Measurements from ENCODE around the gene KLHL20. TPM values are rescaled to one million over a fixed set of nuclear protein-coding genes. Genes with fewer than 3 reads are reported as not detected.

KLHL20 gene
- total and polyA plus RNA-seq, 7 donors = 7.8 to 19.6 (median 15.3) TPM

DNA sequence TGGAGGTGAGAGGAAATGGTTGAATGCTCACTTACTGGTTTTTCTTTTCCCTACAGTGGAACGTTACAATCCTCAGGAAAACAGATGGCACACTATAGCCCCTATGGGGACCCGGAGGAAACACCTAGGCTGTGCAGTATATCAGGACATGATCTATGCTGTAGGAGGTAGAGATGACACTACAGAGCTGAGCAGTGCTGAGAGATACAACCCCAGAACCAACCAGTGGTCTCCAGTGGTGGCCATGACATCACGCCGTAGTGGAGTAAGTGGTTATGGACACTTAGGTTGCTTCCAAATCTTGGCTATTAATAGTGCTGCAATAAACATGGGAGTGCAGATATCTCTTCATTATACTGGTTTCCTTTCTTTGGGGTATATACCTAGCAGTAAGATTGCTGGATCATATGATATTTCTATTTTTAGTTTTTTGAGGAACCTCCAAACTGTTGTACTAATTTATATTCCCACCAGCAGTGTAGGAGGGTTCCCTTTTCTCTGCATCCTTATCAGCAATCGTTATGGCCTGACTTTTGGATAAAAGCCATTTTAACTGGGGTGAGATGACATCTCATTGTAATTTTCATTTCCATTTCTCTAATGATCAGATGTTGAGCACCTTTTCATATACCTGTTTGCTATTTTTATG is 60.9 kb downstream of the KLHL20 start:
- no peaks in the 10 kb centered on the region for H3K27me3 ChIP-seq (ENCODE audit: insufficient read depth in 3 of 3, low read length in 2 of 3)
- peaks cover 8% of the 10 kb centered on the region for H3K9me3 ChIP-seq
- no peak overlapping the region for H3K27ac ChIP-seq
- no peaks in the 10 kb centered on the region for H3K4me1 ChIP-seq
- intact Hi-C loops (cut with DNase I) = loop anchor here in 1 of 2 donors (5.0 kb wide), 1 partner anchor 37 kb away; no protein-coding TSS in a partner anchor
- peaks cover 11 to 74% of the 10 kb centered on the region in 2 donors for H3K36me3 ChIP-seq (ENCODE audit: insufficient read depth in 1 of 2, low read depth in 1 of 2)
- H3K4me3 ChIP-seq = no peak overlapping the region
- 91 to 95% (median 92%) methylated on average over 5 of the region's 5 CpGs for WGBS, 3 donors
- no peak for ATAC-seq
- no peak for DNase-seq
- TF ChIP-seq, protein P1, sequence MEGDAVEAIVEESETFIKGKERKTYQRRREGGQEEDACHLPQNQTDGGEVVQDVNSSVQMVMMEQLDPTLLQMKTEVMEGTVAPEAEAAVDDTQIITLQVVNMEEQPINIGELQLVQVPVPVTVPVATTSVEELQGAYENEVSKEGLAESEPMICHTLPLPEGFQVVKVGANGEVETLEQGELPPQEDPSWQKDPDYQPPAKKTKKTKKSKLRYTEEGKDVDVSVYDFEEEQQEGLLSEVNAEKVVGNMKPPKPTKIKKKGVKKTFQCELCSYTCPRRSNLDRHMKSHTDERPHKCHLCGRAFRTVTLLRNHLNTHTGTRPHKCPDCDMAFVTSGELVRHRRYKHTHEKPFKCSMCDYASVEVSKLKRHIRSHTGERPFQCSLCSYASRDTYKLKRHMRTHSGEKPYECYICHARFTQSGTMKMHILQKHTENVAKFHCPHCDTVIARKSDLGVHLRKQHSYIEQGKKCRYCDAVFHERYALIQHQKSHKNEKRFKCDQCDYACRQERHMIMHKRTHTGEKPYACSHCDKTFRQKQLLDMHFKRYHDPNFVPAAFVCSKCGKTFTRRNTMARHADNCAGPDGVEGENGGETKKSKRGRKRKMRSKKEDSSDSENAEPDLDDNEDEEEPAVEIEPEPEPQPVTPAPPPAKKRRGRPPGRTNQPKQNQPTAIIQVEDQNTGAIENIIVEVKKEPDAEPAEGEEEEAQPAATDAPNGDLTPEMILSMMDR (IDR thresholded peaks at IDR 0.05) = no peak

DNA sequence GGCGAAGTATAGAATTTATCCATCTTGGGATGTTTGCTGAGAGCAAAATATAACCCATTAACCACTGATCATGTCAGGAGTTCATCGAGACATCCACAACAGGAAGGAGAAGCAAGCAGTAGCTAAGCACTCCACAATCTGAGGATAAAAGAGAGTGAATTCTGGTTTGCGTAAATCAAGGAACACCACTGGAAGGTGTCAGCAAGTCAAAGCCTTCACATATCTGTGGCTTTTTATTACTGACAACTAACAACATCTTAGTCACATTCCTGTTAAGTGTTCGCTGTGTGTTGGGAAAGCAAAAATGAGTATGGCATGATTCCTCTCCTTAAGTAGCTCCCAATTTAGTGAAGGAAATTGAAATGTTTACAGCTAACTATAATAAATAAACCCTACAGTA is 65.2 kb downstream of the KLHL20 start:
- H3K36me3 ChIP-seq (ENCODE audit: insufficient read depth in 1 of 2, low read depth in 1 of 2) = peaks cover 9 to 83% of the 10 kb centered on the region in 2 donors
- no peaks in the 10 kb centered on the region for H3K4me1 ChIP-seq
- no peak for DNase-seq
- H3K27ac ChIP-seq = no peak overlapping the region
- ATAC-seq = no peak
- H3K4me3 ChIP-seq = no peak overlapping the region
- intact Hi-C loops (cut with DNase I) = loop anchor here in 1 of 2 donors (5.0 kb wide), 1 partner anchor 32 kb away; no protein-coding TSS in a partner anchor
- 94 to 98% (median 98%) methylated on average over 4 of the region's 4 CpGs for WGBS, 3 donors
- H3K9me3 ChIP-seq = peaks cover 8% of the 10 kb centered on the region
- TF ChIP-seq, protein P1 (IDR thresholded peaks at IDR 0.05) = no peak
- no peaks in the 10 kb centered on the region for H3K27me3 ChIP-seq (ENCODE audit: insufficient read depth in 3 of 3, low read length in 2 of 3)

DNA sequence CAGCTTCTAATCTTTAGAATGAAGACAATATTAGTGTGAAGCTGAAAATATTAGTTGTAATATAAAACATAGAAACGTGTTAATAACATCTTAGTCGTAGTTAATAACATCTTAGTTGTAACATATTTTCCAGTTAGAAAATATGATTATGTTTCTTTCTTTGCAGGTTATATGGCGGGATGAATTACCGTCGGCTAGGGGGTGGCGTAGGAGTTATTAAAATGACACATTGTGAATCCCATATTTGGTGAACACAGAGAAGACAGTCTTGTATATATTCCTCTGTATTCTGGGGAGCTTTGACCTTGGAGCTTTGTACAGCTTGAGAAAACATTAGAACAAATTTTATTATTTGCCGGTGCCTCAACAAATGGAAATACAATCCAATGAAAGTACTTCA is 70.2 kb downstream of the KLHL20 start:
- no peaks in the 10 kb centered on the region for H3K9me3 ChIP-seq
- H3K27ac ChIP-seq = no peak overlapping the region
- no peak for DNase-seq
- TF ChIP-seq, protein P1 (IDR thresholded peaks at IDR 0.05) = no peak
- no peaks in the 10 kb centered on the region for H3K4me1 ChIP-seq
- intact Hi-C loops (cut with DNase I) = no loop called here
- peaks cover 0 to 67% of the 10 kb centered on the region in 2 donors for H3K36me3 ChIP-seq (ENCODE audit: insufficient read depth in 1 of 2, low read depth in 1 of 2)
- no peak for ATAC-seq
- H3K27me3 ChIP-seq (ENCODE audit: insufficient read depth in 3 of 3, low read length in 2 of 3) = no peaks in the 10 kb centered on the region
- H3K4me3 ChIP-seq = no peak overlapping the region
- 96 to 97% (median 97%) methylated on average over 7 of the region's 7 CpGs for WGBS, 3 donors

DNA sequence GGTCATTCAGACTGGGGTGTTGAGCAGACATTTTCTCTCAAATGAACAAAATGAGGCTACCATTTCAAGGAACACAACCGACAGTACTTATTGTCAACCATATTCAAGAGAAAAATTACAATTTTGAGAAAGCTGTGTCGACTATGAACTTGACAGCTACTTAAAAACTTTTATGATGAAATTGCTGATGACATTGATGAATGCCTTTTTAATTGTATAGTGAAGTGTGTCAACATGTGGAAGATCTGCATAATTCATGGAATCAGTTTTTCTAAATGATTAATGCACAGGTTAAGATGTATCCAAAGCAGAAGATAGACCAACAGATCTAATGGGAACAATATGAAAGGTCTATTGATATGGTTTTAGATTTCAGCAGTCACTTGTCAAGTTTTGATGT is 75.1 kb downstream of the KLHL20 start:
- H3K4me3 ChIP-seq = no peak overlapping the region
- H3K27me3 ChIP-seq (ENCODE audit: insufficient read depth in 3 of 3, low read length in 2 of 3) = no peaks in the 10 kb centered on the region
- intact Hi-C loops (cut with DNase I) = loop anchor here in 1 of 2 donors (10.0 kb wide), 1 partner anchor 355 kb away; no protein-coding TSS in a partner anchor
- H3K36me3 ChIP-seq (ENCODE audit: insufficient read depth in 1 of 2, low read depth in 1 of 2) = peaks cover 0 to 29% of the 10 kb centered on the region in 2 donors
- H3K4me1 ChIP-seq = no peaks in the 10 kb centered on the region
- no peaks in the 10 kb centered on the region for H3K9me3 ChIP-seq
- WGBS, 3 donors = 97 to 99% (median 98%) methylated on average over 2 of the region's 2 CpGs
- ATAC-seq = no peak
- no peak for DNase-seq
- no peak overlapping the region for H3K27ac ChIP-seq
- TF ChIP-seq, protein P1 (IDR thresholded peaks at IDR 0.05) = no peak

All from psoas muscle (tissue), 8 donors.